Tibial artery (tissue), 4 donors: ENCODE measurements around the gene NEGR1.

Experiments
- DNase-seq, 2 donors: peaks; one replicate each; pipeline ENCODE4 v3.0.0-alpha.2; 2019
- H3K27ac ChIP-seq, 2 donors: fragments of 200-600 bp; sonication (generic) in 1 of 2; 1 replicate in 1 of 2; 2 replicates in 1 of 2; pipeline ENCODE4 v1.5.1; 2018 to 2019; ENCODE audit warnings: mild to moderate bottlenecking in 1 of 2
- H3K27me3 ChIP-seq, 2 donors: fragments of 200-600 bp; sonication (generic) in 1 of 2; one replicate each; pipeline versions ENCODE4 v1.5.1 to v1.6.0; 2016 to 2019
- H3K36me3 ChIP-seq, 3 donors: fragments of 200-600 bp; sonication (generic) in 2 of 3; one replicate each; pipeline ENCODE4 v1.5.1; 2016 to 2019; ENCODE audit warnings: mild to moderate bottlenecking in 2 of 3
- H3K4me1 ChIP-seq, 4 donors: fragments of 200-600 bp; sonication (generic) in 2 of 4; 1 replicate in 3 of 4; 2 replicates in 1 of 4; pipeline ENCODE4 v1.5.1; 2016 to 2019
- H3K4me3 ChIP-seq, 2 donors: fragments of 200-600 bp; sonication (generic) in 1 of 2; 1 replicate in 1 of 2; 2 replicates in 1 of 2; pipeline ENCODE4 v1.5.1; 2018 to 2019; ENCODE audit warnings: mild to moderate bottlenecking in 2 of 2
- H3K9me3 ChIP-seq, 3 donors: fragments of 200-600 bp; sonication (generic) in 1 of 3; one replicate each; pipeline ENCODE4 v1.5.1; 2016 to 2019
- CTCF ChIP-seq, 2 experiments: fragments of 200-600 bp in 1 of 2; fragments of 450-650 bp in 1 of 2; IDR thresholded peaks; one replicate each; pipeline ENCODE4 v1.5.1; 2017 to 2019; ENCODE audit warnings: antibody characterized with exemption in 2 of 2, mild to moderate bottlenecking in 1 of 2, moderate library complexity in 1 of 2
- intact Hi-C: fragments of 100-400 bp; cut with DNase I; formaldehyde crosslinking; loops from one replicate; pipeline ENCODE4 v1.15.0; 2023; ENCODE audit warnings: low total_unique reads

The NEGR1 gene

GRCh38 chr1:71462247-71462646 is 820.1 kb downstream of the NEGR1 start:
- no peak for DNase-seq
- no peaks in the 10 kb centered on the region for H3K36me3 ChIP-seq
- no peak overlapping the region for H3K27ac ChIP-seq
- no peaks in the 10 kb centered on the region for H3K27me3 ChIP-seq
- peaks cover 0 to 8% (median 2%) of the 10 kb centered on the region in 4 donors for H3K4me1 ChIP-seq
- intact Hi-C loops, result no loop called here
- no peaks in the 10 kb centered on the region for H3K9me3 ChIP-seq
- no peak overlapping the region for H3K4me3 ChIP-seq
- TF ChIP-seq CTCF (IDR thresholded peaks at IDR 0.05), result no peak

- Histone ChIP-seq H3K36me3 (no peaks in the 10 kb centered on the region), H3K27ac (no peak overlapping the region), H3K4me1 (peaks cover 0 to under 1% (median 0%) of the 10 kb centered on the region in 4 donors), H3K27me3 (no peaks in the 10 kb centered on the region), H3K9me3 (no peaks in the 10 kb centered on the region), H3K4me3 (no peak overlapping the region)
- intact Hi-C loops, result no loop called here
- TF ChIP-seq CTCF (IDR thresholded peaks at IDR 0.05), result no peak
- DNase-seq, result no peak
Observed at GRCh38 chr1:71461416-71461815, 820.9 kb downstream of the NEGR1 start.

- intact Hi-C loops, result no loop called here
- H3K36me3 ChIP-seq, result no peaks in the 10 kb centered on the region
Observed at GRCh38 chr1:71448444-71448843, 833.9 kb downstream of the NEGR1 start.

GRCh38 chr1:71438626-71439025 is 843.7 kb downstream of the NEGR1 start:
- intact Hi-C loops, result no loop called here
- no peaks in the 10 kb centered on the region for H3K4me1 ChIP-seq
- H3K36me3 ChIP-seq, result no peaks in the 10 kb centered on the region
- no peak for DNase-seq
- no peaks in the 10 kb centered on the region for H3K9me3 ChIP-seq
- no peak overlapping the region for H3K27ac ChIP-seq
- no peak overlapping the region for H3K4me3 ChIP-seq
- TF ChIP-seq CTCF (IDR thresholded peaks at IDR 0.05), result no peak
- no peaks in the 10 kb centered on the region for H3K27me3 ChIP-seq

More at GRCh38 chr1:71448444-71448843, 833.9 kb downstream of the NEGR1 start:
- H3K4me1 ChIP-seq, result no peaks in the 10 kb centered on the region
- H3K9me3 ChIP-seq, result no peaks in the 10 kb centered on the region
- H3K4me3 ChIP-seq, result no peak overlapping the region
- no peaks in the 10 kb centered on the region for H3K27me3 ChIP-seq
- DNase-seq, result no peak
- H3K27ac ChIP-seq, result no peak overlapping the region
- TF ChIP-seq CTCF (IDR thresholded peaks at IDR 0.05), result no peak

GRCh38 chr1:71435951-71436350 is 846.4 kb downstream of the NEGR1 start:
- H3K36me3 ChIP-seq, result no peaks in the 10 kb centered on the region
- no peak overlapping the region for H3K27ac ChIP-seq
- no peaks in the 10 kb centered on the region for H3K4me1 ChIP-seq
- no peak for DNase-seq
- no peaks in the 10 kb centered on the region for H3K27me3 ChIP-seq
- H3K4me3 ChIP-seq, result no peak overlapping the region
- H3K9me3 ChIP-seq, result no peaks in the 10 kb centered on the region
- intact Hi-C loops, result no loop called here
- no peak for TF ChIP-seq CTCF (IDR thresholded peaks at IDR 0.05)

- no peaks in the 10 kb centered on the region for H3K9me3 ChIP-seq
- no peak for TF ChIP-seq CTCF (IDR thresholded peaks at IDR 0.05)
- no peak overlapping the region for H3K27ac ChIP-seq
- H3K36me3 ChIP-seq, result no peaks in the 10 kb centered on the region
- no peaks in the 10 kb centered on the region for H3K27me3 ChIP-seq
- H3K4me1 ChIP-seq, result no peaks in the 10 kb centered on the region
- intact Hi-C loops, result no loop called here
- H3K4me3 ChIP-seq, result no peak overlapping the region
- no peak for DNase-seq
Observed at GRCh38 chr1:71434240-71434639, 848.1 kb downstream of the NEGR1 start.
